HG02623 (cell line): ENCODE results near the gene KMT5B.
"Not testable (repeated sequence)": the region's sequence is repeated elsewhere in the genome, so short reads cannot be mapped to it uniquely, and the experiment has no call there.

Source experiments
- ATAC-seq: cut with Tn5 transposase; IDR thresholded peaks from one replicate; pipeline ENCODE4 v1.9.1; 2021; ENCODE audit warnings: moderate library complexity; ENCODE audit not compliant: unreplicated experiment

KMT5B gene

DNA sequence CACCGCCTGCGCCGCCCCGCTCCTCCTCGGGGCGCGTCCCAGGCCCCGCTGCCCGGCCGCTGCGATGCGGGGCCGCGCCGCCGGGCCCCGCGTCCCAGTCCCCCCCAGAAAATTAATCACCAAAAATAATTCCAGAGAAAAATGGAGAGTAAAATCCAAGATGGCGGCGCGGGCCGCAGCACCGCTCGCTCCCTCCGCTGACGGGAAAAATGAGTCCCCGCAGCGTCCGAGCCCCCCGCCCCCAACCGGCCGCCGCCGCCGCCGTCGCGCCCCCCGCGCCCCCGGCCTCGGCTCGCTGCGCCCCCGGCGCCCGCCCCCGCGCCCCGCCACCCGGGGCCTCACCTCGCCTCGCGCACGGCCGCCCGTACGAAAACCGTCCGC, at the start of gene KMT5B:
Gene KMT5B (minus strand): TSS at position 162 of the 381 bp plus-strand sequence. CDS start 23,220 bp downstream, outside the sequence.
- peak; percentile 22 for ATAC-seq

DNA sequence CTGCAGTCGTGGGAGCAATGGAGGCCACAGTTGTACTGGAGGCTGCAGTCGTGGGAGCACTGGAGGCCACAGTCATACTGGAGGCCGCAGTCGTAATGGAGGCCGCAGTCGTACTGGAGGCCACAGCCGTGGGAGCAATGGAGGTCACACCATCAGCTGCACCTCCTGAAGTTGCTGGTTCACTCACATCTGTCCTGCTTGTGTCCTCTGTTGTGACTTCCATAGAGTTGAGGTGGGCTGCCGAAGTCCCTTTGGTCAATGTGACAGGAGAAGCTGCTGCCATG, 49.4 kb upstream of the KMT5B start:
- ATAC-seq: no peak

- ATAC-seq: no peak
Measured at GRCh38 chr11:68261749-68262543, 48.9 kb upstream of the KMT5B start.

DNA sequence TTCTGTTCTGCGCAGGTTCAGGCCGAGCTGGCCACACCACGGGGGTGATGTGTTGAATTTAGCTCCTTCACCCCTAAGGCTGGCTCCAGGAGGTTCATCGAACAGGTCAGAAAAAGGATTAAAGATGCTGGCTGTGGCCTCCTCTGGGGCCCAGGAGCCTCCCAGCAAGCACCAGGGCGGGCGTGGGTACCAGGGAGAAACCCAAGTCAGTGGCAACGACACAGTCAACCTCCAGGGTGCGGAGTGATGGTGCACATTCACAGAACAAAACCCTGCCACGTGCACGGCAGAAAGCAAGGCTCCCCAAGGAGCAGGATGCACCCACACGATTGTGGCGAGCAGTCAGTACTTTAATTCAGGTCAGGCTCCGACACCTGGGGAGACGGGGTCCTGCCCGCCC, 47.9 kb upstream of the KMT5B start:
- no peak for ATAC-seq

GRCh38 chr11:68260484-68260883, 47.4 kb upstream of the KMT5B start:
- no peak for ATAC-seq

- no peak for ATAC-seq
Measured at GRCh38 chr11:68259122-68259959, 46.2 kb upstream of the KMT5B start.

- ATAC-seq: no peak
Measured at GRCh38 chr11:68258363-68258765, 45.3 kb upstream of the KMT5B start.

- no peak for ATAC-seq
Measured at GRCh38 chr11:68257477-68258362, 44.6 kb upstream of the KMT5B start.

- ATAC-seq: no peak
Measured at GRCh38 chr11:68256331-68256741, 43.2 kb upstream of the KMT5B start.

- no peak for ATAC-seq
Measured at GRCh38 chr11:68255526-68255925, 42.4 kb upstream of the KMT5B start.

- no peak for ATAC-seq
Measured at GRCh38 chr11:68254421-68254820, 41.3 kb upstream of the KMT5B start.

DNA sequence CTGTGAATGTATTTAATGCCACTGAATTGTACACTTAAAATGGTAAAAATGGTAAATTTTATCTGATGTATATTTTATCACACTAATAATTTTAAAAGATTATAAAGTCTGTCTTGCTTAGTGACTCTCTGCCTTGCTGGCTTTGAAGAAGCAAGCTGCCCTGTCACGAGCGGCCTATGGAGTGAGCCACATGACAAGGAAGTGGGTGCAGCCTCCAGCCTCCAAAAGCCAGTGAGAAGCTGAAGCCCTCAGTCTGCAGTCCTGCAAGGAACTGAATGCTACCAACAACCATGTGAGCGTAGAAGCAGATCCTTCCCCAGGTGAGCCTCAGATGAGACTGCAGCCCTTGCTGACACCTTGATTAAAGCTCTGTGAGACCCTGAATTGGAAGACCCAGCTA, 38.7 kb upstream of the KMT5B start:
- no peak for ATAC-seq

DNA sequence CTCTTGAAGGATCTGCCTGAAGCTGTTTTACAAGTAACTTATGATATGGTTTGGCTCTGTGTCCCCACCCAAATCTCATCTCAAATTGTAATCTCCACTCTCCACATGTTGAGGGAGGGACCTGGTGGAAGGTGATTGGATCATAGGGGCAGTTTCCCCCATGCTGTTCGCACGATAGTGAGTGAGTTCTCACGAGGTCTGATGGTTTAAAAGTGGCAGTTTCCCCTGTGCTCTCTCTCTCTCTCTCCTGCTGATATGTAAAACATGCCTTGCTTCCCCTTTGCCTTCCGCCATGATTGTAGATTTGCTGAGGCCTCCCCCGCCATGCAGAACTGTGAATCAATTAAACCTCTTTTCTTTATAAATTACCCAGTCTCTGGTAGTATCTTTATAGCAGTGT, 31.8 kb upstream of the KMT5B start:
- ATAC-seq: not testable (repeated sequence)

DNA sequence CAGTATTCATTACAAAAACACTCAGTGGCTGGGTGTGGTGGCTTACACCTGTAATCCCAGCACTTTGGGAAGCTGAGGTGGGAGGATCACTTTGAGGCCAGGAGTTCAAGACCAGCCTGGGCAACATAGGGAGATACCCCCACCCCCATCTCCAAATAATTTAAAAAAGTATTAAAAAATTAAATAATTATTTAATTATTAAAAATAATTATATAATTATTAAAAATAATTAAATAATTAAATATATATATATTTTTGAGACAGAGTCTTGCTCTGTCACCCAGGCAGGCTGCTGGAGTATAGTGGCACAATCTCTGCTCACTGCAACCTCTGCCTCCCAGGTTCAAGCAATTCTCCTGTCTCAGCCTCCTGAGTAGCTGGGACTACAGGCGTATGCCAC, 30.8 kb upstream of the KMT5B start:
- not testable (repeated sequence) for ATAC-seq

GRCh38 chr11:68242616-68243015, 29.5 kb upstream of the KMT5B start:
- no peak for ATAC-seq

- no peak for ATAC-seq
Measured at GRCh38 chr11:68231621-68232020, 18.5 kb upstream of the KMT5B start.

- no peak for ATAC-seq
Measured at GRCh38 chr11:68229601-68230000, 16.5 kb upstream of the KMT5B start.

DNA sequence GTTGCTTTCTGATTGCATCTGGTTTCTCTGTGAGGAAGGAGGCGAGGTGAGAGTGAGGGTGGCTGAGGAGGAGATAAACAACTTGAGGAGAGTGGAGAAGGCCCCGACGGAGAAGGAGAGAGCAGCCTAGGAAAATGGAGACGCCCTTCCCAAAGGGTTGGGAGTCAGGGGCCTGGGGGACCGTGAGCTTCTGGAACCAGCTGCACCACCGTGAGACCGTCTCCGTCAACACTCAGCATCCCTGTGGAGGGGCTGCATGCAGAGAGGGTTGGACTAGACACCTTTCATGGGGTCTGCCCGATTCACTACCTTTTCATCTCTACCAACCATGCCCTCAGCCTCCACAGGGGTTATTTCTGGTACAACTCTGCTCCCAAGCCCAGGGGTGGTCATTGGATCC, 13.3 kb upstream of the KMT5B start:
- ATAC-seq: no peak

DNA sequence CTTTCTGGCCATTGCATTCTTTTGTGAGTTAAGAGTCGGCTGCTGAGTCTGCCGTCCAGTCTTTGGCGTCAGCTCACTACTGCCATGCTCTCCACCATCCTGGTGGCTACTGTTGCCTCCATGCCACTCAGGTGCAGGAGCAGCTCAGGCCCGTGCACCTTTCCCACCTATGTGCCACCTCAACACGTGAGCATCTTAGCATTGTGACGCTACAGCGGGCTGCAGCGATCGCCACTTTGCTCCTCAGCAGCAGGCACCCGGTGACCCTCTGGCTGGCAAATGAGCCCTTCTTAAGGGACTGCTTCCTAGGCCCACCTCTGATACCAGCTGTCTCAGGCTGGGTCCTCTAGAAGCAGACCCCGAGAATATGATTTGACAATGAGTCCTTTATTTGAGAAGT, 11.5 kb upstream of the KMT5B start:
- ATAC-seq: no peak

DNA sequence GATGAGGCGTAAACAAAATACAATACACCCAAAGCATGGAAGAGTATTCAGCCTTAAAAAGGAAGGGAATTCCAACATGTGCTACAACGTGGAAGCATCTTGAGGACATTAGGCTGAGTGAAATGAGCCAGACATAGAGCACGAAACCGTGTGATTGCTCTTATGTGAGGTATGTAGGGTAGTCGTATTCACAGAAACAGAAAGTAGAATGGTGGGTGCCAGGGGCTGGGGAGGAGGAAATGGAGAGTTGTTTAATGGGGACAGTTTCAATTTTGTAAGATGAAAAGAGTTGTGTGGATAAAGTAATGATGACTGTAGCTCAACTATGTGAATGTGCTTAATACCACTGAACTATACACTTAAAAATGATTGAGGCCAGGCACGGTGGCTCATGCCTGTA, 10.2 kb upstream of the KMT5B start:
- ATAC-seq: no peak

- no peak for ATAC-seq
Measured at GRCh38 chr11:68221406-68221805, 8.3 kb upstream of the KMT5B start.
